Activated CD8-positive, alpha-beta memory T cell treated with anti-CD3 and anti-CD28 coated beads, Interleukin-2, amount 50 U/mL, for 24 hours (primary cell): ENCODE measurements around the gene WDR53.
"Not testable (repeated sequence)": the region's sequence is repeated elsewhere in the genome, so short reads cannot be mapped to it uniquely, and the experiment has no call there.

ENCODE experiments used
- DNase-seq: peaks from one replicate; pipeline ENCODE4 v3.0.0-alpha.2; 2020; ENCODE audit errors: extremely low read depth

The WDR53 gene

DNA sequence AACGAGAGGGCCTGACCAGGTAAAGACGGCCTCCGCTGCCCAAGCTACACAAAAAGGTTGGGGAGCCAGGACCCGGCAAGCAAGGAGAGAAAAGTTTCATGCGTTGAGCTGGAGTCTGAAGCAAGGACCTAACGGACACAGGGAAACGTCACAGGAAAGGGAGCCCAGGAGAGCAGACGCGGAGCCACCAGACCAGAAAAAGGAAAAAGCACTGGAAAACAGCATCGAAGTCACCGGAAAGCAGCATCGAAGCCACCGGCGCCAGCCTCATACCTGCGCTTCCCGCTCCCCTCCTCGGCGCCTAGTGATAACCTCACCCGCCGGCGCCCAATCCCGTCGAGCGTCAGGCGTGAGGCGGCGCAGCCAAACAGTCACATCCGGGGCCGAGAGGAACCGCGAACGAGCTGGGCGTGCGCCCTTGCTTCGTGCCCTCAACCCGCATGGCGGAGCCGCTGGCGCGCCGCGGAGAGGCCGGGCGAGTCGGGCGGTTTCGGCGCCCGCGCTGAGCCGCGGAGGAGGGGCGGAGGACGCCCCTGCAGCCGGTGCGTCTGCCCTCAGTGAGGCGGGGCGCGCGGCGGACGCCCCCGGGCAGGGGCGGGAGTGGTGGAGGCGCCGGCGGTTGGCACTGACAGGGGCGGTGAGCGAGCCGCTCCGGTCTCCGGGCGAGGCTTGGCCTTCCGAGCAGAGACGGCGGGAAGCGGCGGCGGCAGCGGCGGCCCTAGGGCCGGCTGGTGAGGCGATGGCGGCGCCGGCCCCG lies at the start of gene WDR53, which contains the start of gene FBXO45:
Gene WDR53, minus strand, starts transcription at position 309 of the 757 bp plus-strand sequence. CDS start 7,079 bp downstream, outside the sequence.
Gene FBXO45, plus strand, starts transcription at position 415 of the 757 bp plus-strand sequence. Its CDS starts 325 bp downstream, at position 740.
- peak; percentile 85 for DNase-seq

DNA sequence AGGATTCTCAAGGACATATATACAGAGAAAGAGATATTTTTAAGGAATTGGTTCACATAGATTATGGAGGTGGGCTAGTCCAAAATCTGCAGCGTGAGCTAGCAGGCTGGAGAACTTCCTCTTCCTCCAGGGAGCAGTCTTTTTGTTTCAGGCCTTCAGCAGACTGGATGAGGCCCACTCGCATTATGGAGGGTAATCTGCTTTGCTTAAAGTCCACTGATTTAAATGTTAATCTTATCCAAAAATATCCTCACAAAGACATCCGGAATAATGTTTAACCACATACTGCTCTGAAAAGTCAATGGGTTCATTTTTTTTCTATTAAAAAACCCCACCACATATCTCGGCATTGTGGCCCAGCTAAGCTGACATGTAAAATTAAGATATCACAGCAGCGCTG lies 48.9 kb upstream of the WDR53 start:
- no peak for DNase-seq

DNA sequence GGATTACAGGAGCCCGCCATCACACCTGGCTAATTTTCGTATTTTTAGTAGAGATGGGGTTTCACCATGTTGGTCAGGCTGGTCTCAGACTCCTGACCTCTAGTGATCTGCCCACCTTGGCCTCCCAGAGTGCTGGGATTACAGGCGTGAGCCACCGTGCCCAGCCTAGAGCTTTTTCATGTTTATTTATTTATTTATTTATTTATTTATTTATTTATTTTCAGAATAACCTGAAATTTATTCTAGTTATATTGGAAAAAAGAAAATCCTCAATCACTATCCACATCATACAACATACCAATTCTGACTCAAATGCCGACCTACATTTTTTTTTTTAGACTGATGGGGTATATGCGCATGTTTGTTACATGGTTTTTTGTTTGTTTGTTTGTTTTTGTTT lies 46.9 kb upstream of the WDR53 start:
- not testable (repeated sequence) for DNase-seq

DNA sequence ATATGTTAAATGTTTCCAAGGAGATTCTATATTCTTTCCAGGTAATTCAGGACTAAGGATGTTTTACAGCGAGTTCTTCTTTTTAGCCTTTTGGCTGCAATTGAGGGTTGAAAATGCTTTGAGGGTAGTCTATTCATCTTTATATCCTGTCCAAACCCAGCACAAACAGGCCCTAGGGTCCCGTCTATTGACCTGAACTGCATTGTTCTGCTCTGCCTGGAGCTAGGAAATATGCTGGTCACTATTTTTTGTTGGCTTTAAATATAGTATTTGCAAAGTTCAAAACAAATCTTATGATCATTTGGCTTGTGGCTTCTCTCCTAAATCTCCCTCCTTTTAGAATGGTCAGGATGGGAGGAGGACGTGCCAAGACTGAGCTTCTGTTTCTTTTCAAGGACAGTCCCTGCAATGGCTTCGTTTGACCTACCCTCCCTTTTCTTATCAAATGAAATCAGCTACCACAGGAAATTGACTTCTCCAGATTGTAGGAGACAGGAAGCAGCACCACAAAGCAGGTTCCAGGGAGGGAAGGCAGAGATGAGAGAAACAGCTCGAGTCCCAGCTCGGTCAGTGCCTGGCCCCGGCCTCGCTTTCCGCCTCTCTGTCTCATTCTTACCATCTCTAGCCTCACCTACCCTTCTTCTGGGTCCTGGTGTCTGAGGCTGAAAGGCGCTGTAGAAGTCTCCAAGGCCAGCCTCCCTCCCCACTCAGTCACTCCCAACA lies 43.6 kb upstream of the WDR53 start:
- no peak for DNase-seq

DNA sequence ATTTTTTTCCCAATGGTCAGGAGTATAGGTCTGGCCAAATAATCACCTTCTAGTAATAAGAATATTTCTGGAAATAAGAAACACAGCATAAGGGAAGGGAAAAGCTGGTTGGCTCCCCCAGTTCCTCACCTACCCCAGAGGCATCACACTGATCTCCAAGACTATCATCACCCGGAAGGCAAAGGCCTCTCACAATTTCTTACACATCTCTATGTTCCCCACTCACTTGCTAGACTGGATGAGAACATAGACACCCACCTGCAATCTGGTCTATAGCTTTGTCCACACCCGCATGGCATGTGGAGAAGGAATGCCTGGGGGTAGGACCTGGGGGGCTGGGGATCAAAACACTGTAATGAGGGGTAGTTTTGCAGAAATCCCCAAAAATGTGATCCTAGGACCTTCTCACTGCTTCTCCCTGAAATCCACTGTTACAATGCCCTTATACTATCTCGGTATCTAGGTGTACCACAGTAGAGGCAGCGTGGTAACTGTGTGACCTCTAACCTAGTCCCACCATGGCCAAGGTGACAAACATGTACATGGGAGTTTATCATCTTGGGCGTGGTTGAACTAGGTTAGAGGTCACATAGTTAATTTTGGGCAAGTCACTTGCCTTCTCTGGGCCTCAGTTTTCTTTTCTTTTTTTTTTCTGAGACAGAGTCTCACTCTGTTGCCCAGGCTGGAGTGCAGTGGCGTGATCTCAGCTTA lies 41.6 kb upstream of the WDR53 start:
- no peak for DNase-seq

DNA sequence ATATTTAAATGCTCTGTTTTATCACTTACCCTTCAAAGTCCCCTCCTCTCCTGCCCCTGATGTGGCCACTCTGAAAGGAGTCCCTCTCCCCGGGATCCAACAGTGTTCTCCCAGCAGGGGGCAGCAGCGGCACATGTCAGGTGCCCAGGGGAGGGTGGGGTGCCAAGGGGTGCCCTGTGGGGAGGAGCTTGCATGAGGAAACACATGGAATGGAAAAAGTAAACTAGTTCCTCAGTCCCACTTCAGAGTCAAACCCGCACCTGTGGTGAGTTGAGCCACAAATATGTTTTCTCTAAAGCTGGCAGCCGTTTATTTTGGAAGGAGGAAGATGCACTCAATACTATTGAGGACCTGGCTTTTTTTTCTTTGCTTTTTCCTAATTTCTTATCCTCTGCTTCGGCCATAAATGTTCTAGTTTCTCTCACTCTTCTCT lies 41.0 kb upstream of the WDR53 start:
- DNase-seq: peak; percentile 88

DNA sequence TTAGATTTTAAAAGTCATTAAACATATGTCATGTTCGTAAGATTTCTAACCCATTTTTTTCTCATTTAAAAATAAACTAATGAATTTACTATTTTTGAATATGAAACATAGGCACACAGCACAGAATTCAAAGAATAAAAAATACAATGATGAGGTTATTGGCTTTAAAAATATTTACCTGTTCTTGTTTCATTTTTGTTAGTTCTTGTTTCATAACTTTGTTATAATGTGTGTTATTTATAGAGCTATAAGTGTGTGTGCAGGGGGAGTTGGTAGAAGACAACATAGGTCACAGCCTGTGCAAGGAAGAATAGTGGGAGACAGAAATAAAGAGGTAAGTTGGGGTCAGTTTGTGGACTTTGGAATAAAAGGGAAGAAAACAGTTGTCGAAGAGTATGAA lies 40.3 kb upstream of the WDR53 start:
- DNase-seq: no peak

DNA sequence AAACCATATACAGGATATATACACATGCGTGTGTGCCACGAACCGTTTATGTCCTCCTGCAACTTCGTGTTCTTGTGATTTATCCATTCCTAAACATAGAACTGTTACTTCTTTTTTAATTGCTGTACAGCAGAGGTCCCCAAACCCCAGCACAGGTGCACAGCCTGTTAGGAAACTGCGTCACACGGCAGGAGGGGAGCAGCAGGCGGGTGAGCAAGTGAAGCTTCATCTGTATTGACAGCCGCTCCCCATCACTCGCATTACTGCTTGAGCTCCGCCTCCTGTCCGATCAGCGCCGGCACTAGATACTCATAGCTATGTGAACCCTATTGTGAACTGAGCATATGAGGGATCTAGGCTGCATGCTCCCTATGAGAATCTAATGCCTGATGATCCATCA lies 36.2 kb upstream of the WDR53 start:
- DNase-seq: no peak

DNA sequence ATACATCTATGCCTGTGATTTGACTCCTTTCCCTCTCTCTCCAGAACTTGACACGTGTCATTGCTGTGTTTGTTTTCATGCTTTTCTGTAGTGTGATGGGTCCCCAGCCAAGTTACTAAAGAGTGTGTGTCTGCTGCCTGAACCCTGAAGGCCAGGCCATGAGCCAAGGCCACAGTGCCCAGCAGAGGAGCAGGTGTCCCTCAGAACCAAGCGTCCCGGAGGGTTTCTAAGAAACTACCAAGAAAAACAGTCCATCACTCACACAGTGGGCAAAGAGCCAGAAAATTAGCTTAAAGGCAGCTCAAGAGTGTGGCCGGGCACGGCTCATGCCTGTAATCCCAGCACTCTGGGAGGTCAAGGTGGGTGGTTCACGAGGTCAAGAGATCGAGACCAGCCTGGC lies 35.3 kb upstream of the WDR53 start:
- DNase-seq: no peak

DNA sequence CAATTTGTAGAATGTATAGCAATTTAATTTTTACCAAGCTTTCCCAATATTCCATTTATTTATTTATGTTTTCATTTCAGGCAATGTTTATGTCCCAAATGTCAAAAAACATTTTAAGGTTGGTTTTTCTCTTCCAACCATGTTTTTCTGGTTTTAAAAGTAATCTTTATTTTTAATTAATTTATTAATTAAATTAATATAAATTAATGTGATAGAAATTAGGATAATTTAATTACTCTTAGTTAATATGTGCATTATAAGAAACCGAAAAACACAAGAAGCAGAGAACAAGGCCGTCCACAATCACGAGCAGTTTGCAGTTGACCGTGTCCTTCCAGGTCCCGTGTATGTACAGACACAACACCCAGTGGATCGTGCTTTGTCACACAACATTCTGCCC lies 34.3 kb upstream of the WDR53 start:
- DNase-seq: no peak

DNA sequence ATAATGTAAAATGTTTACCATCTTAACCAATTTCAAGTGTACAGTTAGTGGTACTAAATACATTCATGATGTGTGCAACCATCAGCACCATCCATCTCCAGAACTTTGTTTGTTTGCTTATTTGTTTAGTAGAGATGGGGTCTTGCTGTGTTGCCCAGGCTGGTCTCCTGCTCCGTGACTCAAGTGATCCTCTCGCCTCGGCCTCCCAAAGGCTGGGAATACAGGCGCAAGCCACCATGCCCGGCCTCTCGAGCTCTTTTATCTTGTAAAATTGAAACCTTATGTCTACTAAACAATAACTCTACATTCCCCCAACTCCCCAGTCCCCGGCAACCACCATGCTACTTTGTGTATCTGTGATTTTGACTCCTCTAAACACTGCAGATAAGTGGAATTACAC lies 32.0 kb upstream of the WDR53 start:
- DNase-seq: no peak

DNA sequence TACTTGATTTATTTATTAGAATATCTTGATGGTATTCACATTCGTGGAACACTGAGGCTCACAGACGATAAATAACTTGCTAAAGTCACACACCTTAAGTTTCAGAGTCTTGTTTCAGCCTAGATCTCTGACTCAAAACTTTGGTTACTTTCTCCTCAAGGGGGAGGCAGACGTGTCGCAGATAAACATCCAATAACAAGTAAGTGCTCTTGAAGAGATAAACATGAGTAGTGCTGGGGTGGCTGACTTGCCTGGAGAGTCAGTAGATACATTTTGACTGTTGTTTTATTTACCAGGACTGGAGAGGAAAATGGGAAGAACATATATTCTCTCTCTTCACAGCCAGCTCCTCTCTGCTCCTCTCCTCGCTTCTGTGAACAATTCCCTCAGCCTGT lies 31.4 kb upstream of the WDR53 start:
- DNase-seq: no peak

DNA sequence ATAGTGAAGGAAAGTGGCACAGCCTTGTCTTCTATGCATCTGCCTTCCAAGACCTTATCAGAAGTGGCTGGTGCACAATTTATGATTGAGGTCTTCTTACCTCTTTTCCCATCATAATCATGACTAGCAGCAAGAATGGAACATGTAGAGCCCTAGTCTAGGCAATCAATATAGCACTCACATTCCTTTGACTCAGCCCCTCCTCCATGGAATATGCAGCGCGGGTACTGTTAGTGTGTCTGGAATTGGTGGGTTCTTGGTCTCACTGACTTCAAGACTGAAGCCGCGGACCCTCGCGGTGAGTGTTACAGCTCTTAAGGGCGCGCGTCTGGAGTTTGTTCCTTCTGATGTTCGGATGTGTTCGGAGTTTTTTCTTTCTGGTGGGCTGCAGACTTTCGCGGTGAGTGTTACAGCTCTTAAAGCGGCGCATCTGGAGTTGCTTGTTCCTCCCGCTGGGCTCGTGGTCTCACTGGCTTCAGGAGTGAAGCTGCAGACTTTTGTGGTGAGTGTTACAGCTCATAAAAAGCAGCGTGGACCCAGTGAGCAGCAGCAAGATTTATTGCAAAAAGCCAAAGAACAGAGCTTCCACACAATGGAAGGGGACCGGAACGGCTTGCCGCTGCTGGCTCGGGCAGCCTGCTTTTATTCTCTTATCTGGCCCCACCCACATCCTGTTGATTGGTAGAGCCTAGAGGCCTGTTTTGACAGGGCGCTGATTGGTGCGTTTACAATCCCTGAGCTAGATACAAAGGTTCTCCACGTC lies 29.8 kb upstream of the WDR53 start:
- DNase-seq: not testable (repeated sequence)

DNA sequence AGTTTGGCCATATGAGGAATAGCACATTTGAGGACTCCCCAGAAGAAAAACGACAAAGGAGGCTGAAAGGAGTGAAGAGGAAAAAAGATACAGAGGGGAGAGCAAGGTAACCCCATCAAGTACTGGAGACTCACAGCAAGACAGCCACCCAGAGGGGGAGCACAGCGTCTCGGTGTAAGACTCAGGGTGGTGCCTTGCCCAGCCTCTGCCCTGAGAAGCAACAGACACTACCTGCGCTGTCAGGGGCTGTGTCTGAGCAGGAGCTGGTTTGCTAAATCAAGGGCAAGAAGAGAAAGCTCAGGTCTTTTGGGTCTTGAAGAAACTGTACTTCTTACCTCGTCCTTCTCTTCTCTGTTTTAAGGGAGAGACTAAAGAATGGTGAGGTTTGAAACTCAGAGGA lies 28.0 kb upstream of the WDR53 start:
- no peak for DNase-seq

DNA sequence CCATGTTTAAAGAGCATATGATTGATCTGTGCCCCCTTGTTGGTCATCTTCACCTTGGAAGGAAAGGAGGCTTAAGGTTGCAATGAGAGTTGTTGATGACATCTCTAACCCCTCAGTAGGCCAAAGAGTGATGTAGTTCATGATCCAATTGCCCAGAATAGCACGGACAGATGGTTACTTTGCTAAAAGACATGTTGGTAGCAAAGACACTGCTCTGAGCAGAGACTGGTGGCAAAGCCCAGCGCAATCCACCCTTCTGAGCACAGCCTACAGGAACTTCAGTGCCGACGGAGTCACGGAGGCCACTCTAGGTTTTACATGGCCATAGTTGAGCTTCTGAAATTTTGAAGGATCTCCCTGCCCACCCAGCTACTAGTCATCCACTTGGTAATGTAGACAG lies 21.9 kb upstream of the WDR53 start:
- DNase-seq: no peak

DNA sequence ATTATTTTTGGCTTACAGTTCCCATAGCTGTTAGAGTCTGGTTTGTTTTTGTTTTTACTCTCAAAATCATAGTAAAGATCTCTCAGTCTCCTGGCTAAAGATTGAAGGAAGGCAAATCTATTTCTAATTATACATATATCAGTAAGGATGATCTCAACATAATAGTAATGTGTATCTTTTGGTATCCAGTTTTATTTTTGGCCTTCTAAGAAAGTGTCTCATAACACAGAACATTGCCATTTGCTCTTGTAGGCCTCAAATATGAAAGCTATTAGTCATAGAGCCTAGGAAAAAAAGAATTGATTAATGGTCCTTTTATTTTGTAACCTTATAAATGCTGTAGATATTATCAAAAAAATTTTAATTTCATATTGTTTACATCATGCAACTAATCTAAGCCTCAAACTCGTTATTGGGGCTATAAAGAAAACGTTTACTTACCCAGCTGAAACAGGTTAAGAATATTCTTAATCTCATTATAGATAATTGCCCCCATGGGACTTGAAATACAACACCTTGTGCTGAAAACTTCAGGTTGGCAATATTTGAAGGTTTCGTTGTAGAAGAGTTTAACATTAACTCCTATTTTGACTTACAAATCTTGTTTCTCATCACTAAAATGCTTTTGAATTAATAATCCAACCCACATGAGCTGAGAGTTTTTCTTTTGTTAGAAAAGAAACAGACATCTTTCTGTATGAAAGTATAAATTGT lies 16.8 kb upstream of the WDR53 start:
- DNase-seq: no peak

DNA sequence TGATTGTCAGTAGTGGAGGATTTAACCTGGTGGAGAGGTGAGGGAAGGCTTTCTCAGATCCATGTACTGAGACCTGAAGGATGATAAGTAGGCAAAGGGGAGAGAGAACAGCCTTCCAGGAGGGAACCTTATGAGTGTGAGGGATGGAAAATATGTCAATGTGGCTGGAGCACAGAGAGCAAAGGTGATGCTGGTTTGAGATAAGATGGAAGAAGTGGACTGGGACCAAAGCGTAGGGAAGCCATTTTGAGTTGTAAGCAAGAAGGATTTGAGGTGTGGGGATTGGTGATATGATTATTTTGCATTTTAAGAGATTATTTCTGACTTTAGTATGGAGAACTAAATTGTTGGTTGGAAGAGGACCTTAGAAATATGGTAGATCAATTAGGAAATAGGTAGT lies 4.0 kb upstream of the WDR53 start:
- DNase-seq: no peak

DNA sequence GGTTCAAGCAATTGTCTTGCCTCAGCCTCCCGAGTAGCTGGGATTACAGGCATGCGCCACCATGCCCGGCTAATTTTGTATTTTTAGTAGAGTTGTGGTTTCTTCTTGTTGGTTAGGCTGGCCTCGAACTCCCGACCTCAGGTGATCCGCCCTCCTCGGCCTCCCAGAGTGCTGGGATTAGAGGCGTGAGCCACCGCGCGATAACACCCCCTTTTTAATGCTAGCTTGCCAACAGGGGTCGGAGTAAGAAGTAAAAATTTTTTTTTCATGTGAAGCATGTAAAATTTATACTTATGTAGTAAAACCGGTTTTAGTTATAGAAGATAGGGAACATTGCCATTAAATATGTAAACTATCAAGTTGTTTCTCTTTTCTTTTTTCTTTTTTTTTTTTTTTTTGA lies 2.0 kb upstream of the WDR53 start:
- DNase-seq: not testable (repeated sequence)

DNA sequence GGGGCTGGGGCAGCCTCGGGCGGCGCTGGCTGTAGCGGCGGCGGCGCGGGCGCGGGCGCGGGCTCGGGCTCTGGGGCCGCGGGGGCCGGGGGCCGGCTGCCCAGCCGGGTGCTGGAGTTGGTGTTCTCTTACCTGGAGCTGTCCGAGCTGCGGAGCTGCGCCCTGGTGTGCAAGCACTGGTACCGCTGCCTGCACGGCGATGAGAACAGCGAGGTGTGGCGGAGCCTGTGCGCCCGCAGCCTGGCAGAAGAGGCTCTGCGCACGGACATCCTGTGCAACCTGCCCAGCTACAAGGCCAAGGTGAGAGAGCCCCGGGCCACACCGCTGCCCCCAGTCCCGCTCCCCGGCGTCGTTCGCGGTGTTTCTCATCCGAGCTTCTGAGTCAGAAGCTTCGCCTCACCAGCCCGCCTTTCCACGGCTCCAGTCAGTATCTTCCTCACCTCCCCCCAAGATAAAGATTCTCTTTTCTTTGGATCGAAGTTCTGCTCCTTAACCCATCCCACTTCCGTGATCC lies 706 bp upstream of the WDR53 start:
- no peak for DNase-seq

DNA sequence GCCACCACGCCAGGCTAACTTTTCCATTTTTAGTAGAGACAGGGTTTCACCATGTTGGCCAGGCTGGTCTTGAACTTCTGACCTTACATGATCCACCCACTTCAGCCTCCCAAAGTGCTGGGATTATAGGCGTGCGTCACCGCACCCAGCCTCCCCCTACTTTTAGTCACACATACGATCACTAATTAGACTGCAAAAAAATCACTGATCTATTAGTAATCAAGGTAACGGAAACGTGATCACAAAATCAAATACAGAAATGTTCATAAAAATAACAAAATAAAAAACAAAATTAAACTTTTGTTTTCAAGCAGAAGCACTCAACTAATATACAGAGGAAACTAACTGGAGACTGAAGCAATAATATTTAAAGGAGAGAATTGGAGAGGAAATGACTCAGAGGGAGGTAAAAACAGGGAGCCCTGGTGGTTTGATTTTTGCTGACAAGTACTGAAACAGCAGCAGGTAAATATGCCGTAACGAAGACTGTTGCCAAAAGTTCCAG lies 4.6 kb downstream of the WDR53 start:
- DNase-seq: no peak

DNA sequence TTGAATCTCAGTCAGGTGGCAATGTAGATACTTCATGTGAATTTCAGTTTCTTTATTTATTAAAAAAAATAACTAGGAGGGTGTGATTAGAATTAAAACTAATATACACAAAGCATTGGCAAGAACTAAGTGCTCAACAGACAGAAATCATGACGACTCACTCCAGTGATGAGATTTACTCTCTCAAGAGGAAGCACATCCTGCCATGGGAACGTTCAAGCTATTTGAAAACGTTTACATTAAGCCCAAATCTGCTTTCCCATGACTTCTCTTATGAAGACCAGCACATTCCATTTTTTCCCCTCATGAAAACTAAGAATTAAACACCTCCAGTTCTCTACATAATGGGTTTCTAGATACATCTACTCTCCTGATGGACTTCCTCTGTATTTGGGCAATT lies 8.5 kb downstream of the WDR53 start:
- DNase-seq: no peak
